Liver (tissue), 3 donors: ENCODE data around the gene HTR4.

ENCODE experiments used
- EGR1 ChIP-seq, 2 donors: IDR thresholded peaks; 2 replicates each; pipeline ENCODE4 v1.6.1; 2016 to 2018; ENCODE audit warnings: antibody characterized with exemption in 2 of 2, low read depth in 2 of 2
- FOXA1 ChIP-seq: IDR thresholded peaks from 2 replicates; pipeline ENCODE4 v1.6.1; 2016; ENCODE audit warnings: antibody characterized with exemption
- GABPA ChIP-seq, 2 donors: IDR thresholded peaks in 1 of 2; conservative IDR thresholded peaks in 1 of 2; 2 replicates each; pipeline ENCODE4 v1.6.1; 2016; ENCODE audit warnings: antibody characterized with exemption in 2 of 2, mild to moderate bottlenecking in 1 of 2, moderate library complexity in 1 of 2
- JUND ChIP-seq, 2 donors: IDR thresholded peaks; 2 replicates each; pipeline ENCODE4 v1.6.1; 2016; ENCODE audit warnings: antibody characterized with exemption in 2 of 2
- TAF1 ChIP-seq: conservative IDR thresholded peaks from 2 replicates; pipeline ENCODE4 v1.6.1; 2016; ENCODE audit warnings: antibody characterized with exemption, mild to moderate bottlenecking
- YY1 ChIP-seq: IDR thresholded peaks from 2 replicates; pipeline ENCODE4 v1.6.1; 2016; ENCODE audit warnings: antibody characterized with exemption, mild to moderate bottlenecking
- TF ChIP-seq, protein P1 (sequence below): fragments of 150-350 bp; IDR thresholded peaks from 2 replicates; pipeline ENCODE4 v1.5.1; 2017; ENCODE audit warnings: improper control_type of control experiment, low read depth, low read length; ENCODE audit not compliant: missing input control
- TF ChIP-seq, protein P2 (sequence below): IDR thresholded peaks from 2 replicates; pipeline ENCODE4 v1.6.1; 2016; ENCODE audit warnings: antibody characterized with exemption
- TF ChIP-seq, protein P3 (sequence below): IDR thresholded peaks from 2 replicates; pipeline ENCODE4 v1.6.1; 2016; ENCODE audit warnings: antibody characterized with exemption, mild to moderate bottlenecking
- TF ChIP-seq, protein P4 (sequence below): IDR thresholded peaks from 2 replicates; pipeline ENCODE4 v1.6.1; 2016; ENCODE audit warnings: antibody characterized with exemption
- donor health status: healthy.
- donor health status: healthy.

DNA sequence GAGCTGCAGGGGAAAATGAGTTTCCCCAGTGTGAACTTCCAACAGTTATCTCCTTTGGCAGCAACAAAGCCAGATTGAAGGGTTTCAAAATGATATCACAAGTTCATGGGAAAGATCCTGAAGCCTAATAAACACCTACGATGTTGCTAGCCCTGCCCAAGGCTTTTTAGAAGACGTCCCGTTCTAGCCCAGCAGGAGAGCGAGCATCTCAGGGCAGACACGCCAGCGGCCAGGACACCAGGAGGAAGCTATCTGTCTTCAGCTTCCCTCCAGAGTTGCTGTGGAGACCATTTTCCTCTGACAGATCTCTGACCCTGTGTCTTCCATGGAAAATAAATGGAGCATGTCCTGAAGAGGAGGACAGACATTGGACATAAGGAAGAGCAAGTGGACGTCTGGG is 172.1 kb downstream of the HTR4 start:
- TF ChIP-seq, protein P1, sequence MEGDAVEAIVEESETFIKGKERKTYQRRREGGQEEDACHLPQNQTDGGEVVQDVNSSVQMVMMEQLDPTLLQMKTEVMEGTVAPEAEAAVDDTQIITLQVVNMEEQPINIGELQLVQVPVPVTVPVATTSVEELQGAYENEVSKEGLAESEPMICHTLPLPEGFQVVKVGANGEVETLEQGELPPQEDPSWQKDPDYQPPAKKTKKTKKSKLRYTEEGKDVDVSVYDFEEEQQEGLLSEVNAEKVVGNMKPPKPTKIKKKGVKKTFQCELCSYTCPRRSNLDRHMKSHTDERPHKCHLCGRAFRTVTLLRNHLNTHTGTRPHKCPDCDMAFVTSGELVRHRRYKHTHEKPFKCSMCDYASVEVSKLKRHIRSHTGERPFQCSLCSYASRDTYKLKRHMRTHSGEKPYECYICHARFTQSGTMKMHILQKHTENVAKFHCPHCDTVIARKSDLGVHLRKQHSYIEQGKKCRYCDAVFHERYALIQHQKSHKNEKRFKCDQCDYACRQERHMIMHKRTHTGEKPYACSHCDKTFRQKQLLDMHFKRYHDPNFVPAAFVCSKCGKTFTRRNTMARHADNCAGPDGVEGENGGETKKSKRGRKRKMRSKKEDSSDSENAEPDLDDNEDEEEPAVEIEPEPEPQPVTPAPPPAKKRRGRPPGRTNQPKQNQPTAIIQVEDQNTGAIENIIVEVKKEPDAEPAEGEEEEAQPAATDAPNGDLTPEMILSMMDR, result no peak
- TF ChIP-seq FOXA1, result no peak
- no peak for TF ChIP-seq EGR1 (IDR thresholded peaks at IDR 0.05; ENCODE audit: low read depth in 2 of 2)
- no peak for TF ChIP-seq TAF1
- TF ChIP-seq, protein P2, sequence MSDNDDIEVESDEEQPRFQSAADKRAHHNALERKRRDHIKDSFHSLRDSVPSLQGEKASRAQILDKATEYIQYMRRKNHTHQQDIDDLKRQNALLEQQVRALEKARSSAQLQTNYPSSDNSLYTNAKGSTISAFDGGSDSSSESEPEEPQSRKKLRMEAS, result no peak
- no peak for TF ChIP-seq GABPA (IDR thresholded peaks at IDR 0.05 in 1 of 2, conservative IDR thresholded peaks at IDR 0.05 in 1 of 2)
- TF ChIP-seq, protein P3, sequence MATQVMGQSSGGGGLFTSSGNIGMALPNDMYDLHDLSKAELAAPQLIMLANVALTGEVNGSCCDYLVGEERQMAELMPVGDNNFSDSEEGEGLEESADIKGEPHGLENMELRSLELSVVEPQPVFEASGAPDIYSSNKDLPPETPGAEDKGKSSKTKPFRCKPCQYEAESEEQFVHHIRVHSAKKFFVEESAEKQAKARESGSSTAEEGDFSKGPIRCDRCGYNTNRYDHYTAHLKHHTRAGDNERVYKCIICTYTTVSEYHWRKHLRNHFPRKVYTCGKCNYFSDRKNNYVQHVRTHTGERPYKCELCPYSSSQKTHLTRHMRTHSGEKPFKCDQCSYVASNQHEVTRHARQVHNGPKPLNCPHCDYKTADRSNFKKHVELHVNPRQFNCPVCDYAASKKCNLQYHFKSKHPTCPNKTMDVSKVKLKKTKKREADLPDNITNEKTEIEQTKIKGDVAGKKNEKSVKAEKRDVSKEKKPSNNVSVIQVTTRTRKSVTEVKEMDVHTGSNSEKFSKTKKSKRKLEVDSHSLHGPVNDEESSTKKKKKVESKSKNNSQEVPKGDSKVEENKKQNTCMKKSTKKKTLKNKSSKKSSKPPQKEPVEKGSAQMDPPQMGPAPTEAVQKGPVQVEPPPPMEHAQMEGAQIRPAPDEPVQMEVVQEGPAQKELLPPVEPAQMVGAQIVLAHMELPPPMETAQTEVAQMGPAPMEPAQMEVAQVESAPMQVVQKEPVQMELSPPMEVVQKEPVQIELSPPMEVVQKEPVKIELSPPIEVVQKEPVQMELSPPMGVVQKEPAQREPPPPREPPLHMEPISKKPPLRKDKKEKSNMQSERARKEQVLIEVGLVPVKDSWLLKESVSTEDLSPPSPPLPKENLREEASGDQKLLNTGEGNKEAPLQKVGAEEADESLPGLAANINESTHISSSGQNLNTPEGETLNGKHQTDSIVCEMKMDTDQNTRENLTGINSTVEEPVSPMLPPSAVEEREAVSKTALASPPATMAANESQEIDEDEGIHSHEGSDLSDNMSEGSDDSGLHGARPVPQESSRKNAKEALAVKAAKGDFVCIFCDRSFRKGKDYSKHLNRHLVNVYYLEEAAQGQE, result no peak
- TF ChIP-seq, protein P4, sequence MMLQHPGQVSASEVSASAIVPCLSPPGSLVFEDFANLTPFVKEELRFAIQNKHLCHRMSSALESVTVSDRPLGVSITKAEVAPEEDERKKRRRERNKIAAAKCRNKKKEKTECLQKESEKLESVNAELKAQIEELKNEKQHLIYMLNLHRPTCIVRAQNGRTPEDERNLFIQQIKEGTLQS, result no peak
- TF ChIP-seq YY1, result no peak
- TF ChIP-seq JUND (IDR thresholded peaks at IDR 0.05), result no peak
